T-cell (primary cell): ENCODE measurements around the gene CACNB1. TPM values are rescaled to one million over a fixed set of nuclear protein-coding genes. Genes with fewer than 3 reads are reported as not detected.

Source experiments
- ATAC-seq, 4 experiments: fragments of 200-7000 bp in 3 of 4; fragments of 150-1000 bp in 1 of 4; cut with Tn5 transposase; replicated peaks in 1 of 4; 1 replicate in 3 of 4; 2 replicates in 1 of 4; pipeline ENCODE4 v1.10.0; 2021; ENCODE audit warnings: moderate library complexity in 3 of 4, mild to moderate bottlenecking in 2 of 4, moderate number of reproducible peaks in 1 of 4
- CTCF ChIA-PET, 2 donors: fragments of 300-600 bp; sonication (Branson Sonifier 250); formaldehyde crosslinking; loops; one replicate each; lab custom pipeline; 2022; ENCODE audit warnings: antibody characterized with exemption in 2 of 2; lab: Charles Lee
- POLR2A ChIA-PET, 2 donors: fragments of 300-600 bp; sonication (Branson Sonifier 250); formaldehyde crosslinking; loops; one replicate each; lab custom pipeline; 2022; ENCODE audit warnings: antibody characterized with exemption in 2 of 2; lab: Charles Lee
- DNase-seq, 35 experiments: peaks; one replicate each; pipeline versions ENCODE4 v3.0.0 to v3.0.0-alpha.2; 2013 to 2023
- H3K27ac ChIP-seq: one replicate; pipeline ENCODE4 v1.5.1; 2013; ENCODE audit warnings: low read length
- H3K27me3 ChIP-seq, 2 experiments: replicated peaks in 1 of 2; 1 replicate in 1 of 2; 2 replicates in 1 of 2; pipeline versions ENCODE4 v1.6.1 to v1.7.0; 2013; ENCODE audit warnings: low read length in 1 of 2, mixed read lengths in 1 of 2; ENCODE audit not compliant: control insufficient read depth in 2 of 2, insufficient read depth in 2 of 2; ENCODE audit errors: extremely low read depth in 1 of 2
- H3K36me3 ChIP-seq, 2 donors: 1 replicate in 1 of 2; 2 replicates in 1 of 2; pipeline versions ENCODE4 v1.6.1 to v1.7.0; 2013; ENCODE audit warnings: low read length in 1 of 2; ENCODE audit not compliant: control insufficient read depth in 2 of 2, insufficient read depth in 1 of 2; ENCODE audit errors: extremely low read depth in 1 of 2
- H3K4me1 ChIP-seq, 2 experiments: 1 replicate in 1 of 2; 2 replicates in 1 of 2; pipeline versions ENCODE4 v1.6.1 to v1.7.0; 2013; ENCODE audit warnings: low read length in 2 of 2, mixed read lengths in 1 of 2; ENCODE audit not compliant: insufficient read depth in 2 of 2, control insufficient read depth in 1 of 2; ENCODE audit errors: extremely low read depth in 1 of 2
- H3K4me3 ChIP-seq, 2 donors: 1 replicate in 1 of 2; 2 replicates in 1 of 2; pipeline versions ENCODE4 v1.5.1 to v1.7.0; 2013; ENCODE audit warnings: mild to moderate bottlenecking in 2 of 2, low read length in 1 of 2, moderate library complexity in 1 of 2; ENCODE audit not compliant: control insufficient read depth in 1 of 2; ENCODE audit errors: extremely low read depth in 1 of 2
- H3K9me3 ChIP-seq: 2 replicates; pipeline ENCODE4 v1.7.0; 2013
- H3K27ac Mint-ChIP-seq, 2 donors: one replicate each; pipeline ENCODE4 v1.8.0; 2020 to 2021; ENCODE audit warnings: mild to moderate bottlenecking in 2 of 2, mixed read lengths in 2 of 2
- H3K27me3 Mint-ChIP-seq, 2 donors: one replicate each; pipeline ENCODE4 v1.8.0; 2021 to 2022; ENCODE audit warnings: mixed read lengths in 2 of 2
- H3K36me3 Mint-ChIP-seq: one replicate; pipeline ENCODE4 v1.8.0; 2021; ENCODE audit warnings: mixed read lengths
- H3K4me1 Mint-ChIP-seq, 3 donors: one replicate each; pipeline ENCODE4 v1.8.0; 2020 to 2022; ENCODE audit warnings: mixed read lengths in 3 of 3, mild to moderate bottlenecking in 1 of 3
- H3K4me3 Mint-ChIP-seq, 3 donors: one replicate each; pipeline ENCODE4 v1.8.0; 2020 to 2022; ENCODE audit warnings: mild to moderate bottlenecking in 3 of 3, mixed read lengths in 3 of 3, moderate library complexity in 3 of 3
- H3K9me3 Mint-ChIP-seq, 3 donors: one replicate each; pipeline ENCODE4 v1.8.0; 2020 to 2022; ENCODE audit warnings: mixed read lengths in 3 of 3
- WGBS: methylation state at CpG from one replicate; pipeline ENCODE4 v1.1.5; 2013; ENCODE audit warnings: missing lambda C conversion rate; ENCODE audit not compliant: insufficient coverage; 5-methylcytosine and 5-hydroxymethylcytosine counted together
- total RNA-seq, 35 experiments: library from RNA in 6 of 35; stranded (reverse) in 6 of 35; fragments of 120-200 nt in 1 of 35; gene quantifications; one replicate each; pipeline versions ENCODE4 v1.2.1 to v1.2.4 and lab custom pipeline; 2013 to 2026

The CACNB1 gene
- total RNA-seq, 5 donors from 2014 or later (not counting 1 experiment from before 2014, with no cell fraction given), result 10.8 to 23.2 (median 21.4) TPM

DNA sequence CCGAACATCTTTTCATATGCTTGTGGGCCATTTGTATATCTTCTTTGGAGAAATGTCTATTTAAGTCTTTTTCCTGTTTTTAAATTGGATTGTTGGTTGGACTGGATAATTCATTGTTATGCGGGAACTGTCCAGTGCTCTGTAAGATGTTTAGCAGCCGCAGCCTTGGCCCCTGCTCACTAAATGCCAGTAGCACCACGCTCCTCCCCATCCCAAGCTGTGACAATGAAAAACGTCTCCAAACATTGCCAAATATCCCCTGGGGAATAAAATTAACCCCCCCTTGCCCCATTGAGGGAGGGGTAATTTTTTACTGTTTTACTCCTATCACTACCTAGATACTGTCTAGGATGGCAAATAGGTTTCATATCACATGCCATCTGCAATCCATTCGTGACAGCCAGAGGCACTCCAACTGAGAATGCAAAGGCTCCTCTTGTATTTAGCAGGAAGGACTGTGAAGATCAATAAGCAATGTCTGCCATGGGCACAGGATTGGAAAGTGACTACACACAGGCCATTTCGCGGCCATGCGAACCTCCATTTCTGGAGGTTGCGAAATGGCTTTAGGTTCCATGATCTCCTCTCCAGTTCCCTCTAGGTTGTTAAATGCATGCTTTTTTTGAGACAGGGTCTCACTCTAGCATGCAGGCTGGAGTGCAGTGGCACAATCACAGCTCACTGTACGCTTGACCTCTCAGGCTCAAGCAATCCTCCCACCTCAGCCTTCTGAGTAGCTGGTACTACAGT is 55.4 kb downstream of the CACNB1 start:
- 100% methylated on average over 1 of the region's 11 CpGs for whole genome bisulfite sequencing
- H3K4me3 ChIP-seq, result no peak overlapping the region

DNA sequence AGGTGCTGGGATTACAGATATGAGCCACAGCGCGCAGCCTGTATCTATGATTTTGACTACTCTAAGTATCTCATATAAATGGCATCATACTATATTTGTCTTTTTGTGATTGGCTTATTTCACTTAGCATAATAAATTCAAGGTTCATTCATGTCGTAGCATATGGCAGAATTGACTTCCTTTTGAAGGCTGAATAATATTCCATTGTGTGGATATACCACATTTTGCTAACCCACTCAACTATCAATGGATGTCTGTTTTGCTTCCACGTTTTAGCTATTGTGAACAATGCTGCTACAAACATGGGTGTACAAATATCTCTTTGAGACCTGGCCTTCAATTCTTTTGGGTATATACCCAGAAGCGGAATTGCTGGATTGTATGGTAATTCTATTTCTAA is 56.2 kb downstream of the CACNB1 start:
- ChIA-PET CTCF (interaction anchor here in 1 of 2 donors (0.6 to 0.9 kb wide), 2 partner anchors 158 to 194 kb away, joined by 3 to 8 read pairs; no protein-coding TSS in a partner anchor), POLR2A (no interaction called here)
- Mint-ChIP-seq H3K36me3 (peaks cover 7% of the 10 kb centered on the region), H3K4me1 (peaks cover 5 to 10% (median 6%) of the 10 kb centered on the region in 3 donors), H3K9me3 (peaks cover 0 to 3% (median 0%) of the 10 kb centered on the region in 3 donors), H3K27ac (no peak overlapping the region), H3K27me3 (no peaks in the 10 kb centered on the region), H3K4me3 (no peak overlapping the region)
- no peak overlapping the region for H3K27ac ChIP-seq
- ATAC-seq (no peak), DNase-seq (no peak)
- peaks cover 0 to 3% of the 10 kb centered on the region in 2 experiments for H3K27me3 ChIP-seq
- no CpG with 5 or more reads among the region's 5 CpGs for WGBS
- H3K4me1 ChIP-seq, result peaks cover 0 to 5% of the 10 kb centered on the region in 2 experiments
- H3K36me3 ChIP-seq, result peaks cover 0 to 3% of the 10 kb centered on the region in 2 donors
- H3K9me3 ChIP-seq, result no peaks in the 10 kb centered on the region
- no peak overlapping the region for H3K4me3 ChIP-seq

More for the DNA sequence above, 55.4 kb downstream of the CACNB1 start:
- peaks cover 0 to 5% of the 10 kb centered on the region in 2 experiments for H3K4me1 ChIP-seq
- H3K9me3 Mint-ChIP-seq, result peaks cover 0 to 3% (median 0%) of the 10 kb centered on the region in 3 donors
- H3K27me3 Mint-ChIP-seq, result no peaks in the 10 kb centered on the region
- peaks cover 5 to 10% (median 6%) of the 10 kb centered on the region in 3 donors for H3K4me1 Mint-ChIP-seq
- no peak overlapping the region for H3K4me3 Mint-ChIP-seq
- peaks cover 0 to 3% of the 10 kb centered on the region in 2 experiments for H3K27me3 ChIP-seq
- no peaks in the 10 kb centered on the region for H3K9me3 ChIP-seq
- H3K27ac Mint-ChIP-seq, result no peak overlapping the region
- ChIA-PET POLR2A (interaction anchor here in 1 of 2 donors (0.6 kb wide), 1 partner anchor 23 kb away, joined by 3 read pairs; no protein-coding TSS in a partner anchor), CTCF (no interaction called here)
- H3K27ac ChIP-seq, result no peak overlapping the region
- DNase-seq, result no peak
- no peak for ATAC-seq
- H3K36me3 ChIP-seq, result peaks cover 0 to 3% of the 10 kb centered on the region in 2 donors
- peaks cover 2% of the 10 kb centered on the region for H3K36me3 Mint-ChIP-seq

DNA sequence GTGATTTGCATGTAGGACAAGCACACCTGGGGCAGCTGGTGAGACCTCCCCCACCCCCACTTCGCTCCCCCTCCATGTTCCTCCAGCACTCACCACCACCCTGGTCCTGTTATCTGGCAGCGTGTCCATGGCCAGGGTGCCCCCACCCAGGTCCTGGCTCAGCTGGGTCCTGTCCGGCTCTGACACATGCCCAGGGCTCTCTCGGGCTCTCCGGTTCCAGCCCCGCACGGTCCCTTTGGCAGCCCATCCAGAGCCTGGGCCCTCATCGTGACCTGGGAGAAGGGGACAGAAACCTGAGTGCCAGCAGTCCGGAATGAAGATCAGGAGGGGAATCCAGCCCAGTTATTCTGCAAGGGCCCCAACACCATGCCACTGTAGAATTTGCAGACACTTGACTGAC is 57.9 kb downstream of the CACNB1 start:
- Mint-ChIP-seq H3K4me1 (peaks cover 2 to 4% (median 3%) of the 10 kb centered on the region in 3 donors), H3K9me3 (peaks cover 0 to 3% (median 0%) of the 10 kb centered on the region in 3 donors), H3K27me3 (no peaks in the 10 kb centered on the region), H3K36me3 (peaks cover 10% of the 10 kb centered on the region), H3K27ac (no peak overlapping the region), H3K4me3 (no peak overlapping the region)
- Histone ChIP-seq H3K27ac (no peak overlapping the region), H3K4me3 (no peak overlapping the region), H3K27me3 (peaks cover 0 to 3% of the 10 kb centered on the region in 2 experiments), H3K36me3 (peaks cover 0 to 3% of the 10 kb centered on the region in 2 donors), H3K9me3 (no peaks in the 10 kb centered on the region), H3K4me1 (peaks cover 0 to 5% of the 10 kb centered on the region in 2 experiments)
- CTCF ChIA-PET, result no interaction called here
- ATAC-seq (no peak), DNase-seq (no peak)
- POLR2A ChIA-PET, result no interaction called here
- 98% methylated on average over 8 of the region's 9 CpGs for WGBS

- POLR2A ChIA-PET, result no interaction called here
- Mint-ChIP-seq H3K36me3 (peaks cover 10% of the 10 kb centered on the region), H3K27me3 (no peaks in the 10 kb centered on the region), H3K27ac (no peak overlapping the region), H3K4me1 (peaks cover 0 to 1% (median 0%) of the 10 kb centered on the region in 3 donors), H3K9me3 (peaks cover 0 to 3% (median 0%) of the 10 kb centered on the region in 3 donors), H3K4me3 (no peak overlapping the region)
- Histone ChIP-seq H3K27me3 (no peaks in the 10 kb centered on the region), H3K9me3 (no peaks in the 10 kb centered on the region), H3K4me3 (no peak overlapping the region), H3K27ac (no peak overlapping the region), H3K4me1 (peaks cover 0 to under 1% of the 10 kb centered on the region in 2 experiments), H3K36me3 (peaks cover 0 to 3% of the 10 kb centered on the region in 2 donors)
- ATAC-seq (no peak), DNase-seq (no peak)
- 60% methylated on average over 1 of the region's 2 CpGs for WGBS
- CTCF ChIA-PET, result no interaction called here
These were observed 58.3 kb downstream of the CACNB1 start for GRCh38 chr17:39139161-39139511.

DNA sequence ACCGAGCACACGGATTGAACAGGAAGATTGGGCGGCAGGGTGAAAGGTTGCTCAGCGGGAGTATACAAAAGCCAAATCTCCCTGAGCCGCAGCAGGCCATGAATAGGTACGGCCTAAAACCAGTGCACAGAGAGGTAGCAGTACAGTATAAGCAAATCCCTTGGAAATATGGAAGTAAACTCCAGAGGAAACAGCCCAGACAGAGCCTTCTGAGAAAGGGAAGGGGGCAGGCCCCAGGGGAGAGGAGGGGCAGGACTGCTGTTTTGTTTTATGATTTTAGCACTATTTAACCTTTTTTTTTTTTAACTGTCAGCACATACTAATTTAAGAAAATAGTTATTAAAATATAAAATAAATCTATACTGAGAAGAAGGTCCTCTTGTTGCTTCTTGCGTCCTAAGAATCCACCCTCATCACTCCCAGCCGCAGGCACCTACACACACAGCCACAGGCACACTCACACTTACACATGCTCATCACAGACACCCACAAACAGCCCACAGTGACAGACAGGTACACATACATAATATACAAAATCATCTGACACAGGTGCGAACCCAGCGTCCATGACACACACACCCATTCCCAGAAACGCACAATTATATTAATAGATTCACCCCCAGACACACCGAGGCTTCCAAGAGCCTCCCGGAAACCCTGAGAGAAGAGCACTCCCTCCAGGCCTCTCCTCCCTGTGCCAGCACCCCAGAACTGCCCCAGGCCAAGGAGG is 58.9 kb downstream of the CACNB1 start:
- no peaks in the 10 kb centered on the region for H3K27me3 Mint-ChIP-seq
- ChIA-PET POLR2A (no interaction called here), CTCF (interaction anchor here in 1 of 2 donors (0.6 kb wide), 1 partner anchor 867 kb away, joined by 3 read pairs; no protein-coding TSS in a partner anchor)
- no peak overlapping the region for H3K4me3 Mint-ChIP-seq
- 94% methylated on average over 12 of the region's 13 CpGs for WGBS
- Histone ChIP-seq H3K9me3 (no peaks in the 10 kb centered on the region), H3K27me3 (no peaks in the 10 kb centered on the region), H3K27ac (no peak overlapping the region), H3K36me3 (peaks cover 0 to 3% of the 10 kb centered on the region in 2 donors), H3K4me3 (no peak overlapping the region), H3K4me1 (no peaks in the 10 kb centered on the region)
- peaks cover 10% of the 10 kb centered on the region for H3K36me3 Mint-ChIP-seq
- H3K27ac Mint-ChIP-seq, result no peak overlapping the region
- peaks cover 0 to 1% (median 0%) of the 10 kb centered on the region in 3 donors for H3K4me1 Mint-ChIP-seq
- ATAC-seq (no peak), DNase-seq (no peak)
- H3K9me3 Mint-ChIP-seq, result peaks cover 0 to 3% (median 0%) of the 10 kb centered on the region in 3 donors

DNA sequence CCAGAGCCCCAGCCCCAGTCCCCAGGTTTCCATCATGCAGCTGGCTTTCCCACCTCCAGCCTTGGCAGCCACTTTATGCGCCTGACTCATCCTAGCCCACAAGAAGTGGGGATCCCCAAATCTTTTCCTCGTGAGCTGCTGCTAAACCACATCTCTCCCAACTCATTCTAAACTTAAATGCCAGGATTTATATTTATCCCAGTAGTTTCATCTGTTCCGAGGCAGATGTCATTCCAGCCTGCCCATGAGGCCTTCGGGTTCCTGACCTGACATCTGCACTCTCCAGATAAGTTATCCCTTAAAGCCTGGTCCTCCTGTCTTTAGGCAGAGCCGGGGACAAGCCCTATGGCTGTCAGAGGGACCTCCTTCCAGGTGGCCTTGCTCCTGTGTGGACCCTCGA is 62.6 kb downstream of the CACNB1 start:
- no peaks in the 10 kb centered on the region for H3K4me1 ChIP-seq
- peaks cover 3% of the 10 kb centered on the region in 2 donors for H3K36me3 ChIP-seq
- Mint-ChIP-seq H3K36me3 (peaks cover 14% of the 10 kb centered on the region), H3K4me1 (peaks cover 0 to 1% (median 0%) of the 10 kb centered on the region in 3 donors), H3K4me3 (no peak overlapping the region), H3K27me3 (no peaks in the 10 kb centered on the region), H3K27ac (no peak overlapping the region), H3K9me3 (no peaks in the 10 kb centered on the region)
- POLR2A ChIA-PET, result interaction anchor here in 1 of 2 donors (0.6 kb wide), 1 partner anchor 438 kb away, joined by 3 read pairs; no protein-coding TSS in a partner anchor
- no peaks in the 10 kb centered on the region for H3K9me3 ChIP-seq
- 81% methylated on average over 6 of the region's 6 CpGs for WGBS
- no peaks in the 10 kb centered on the region for H3K27me3 ChIP-seq
- H3K4me3 ChIP-seq, result no peak overlapping the region
- ATAC-seq (no peak), DNase-seq (no peak)
- CTCF ChIA-PET, result no interaction called here
- no peak overlapping the region for H3K27ac ChIP-seq
